GM19023 (cell line): Measurements from ENCODE around the gene SCML1.
"Not testable (repeated sequence)": the region's sequence is repeated elsewhere in the genome, so short reads cannot be mapped to it uniquely, and the experiment has no call there.

Experiments used
- ATAC-seq: cut with Tn5 transposase; IDR thresholded peaks from one replicate; pipeline ENCODE4 v1.9.1; 2021; ENCODE audit warnings: mild to moderate bottlenecking, moderate library complexity; ENCODE audit not compliant: unreplicated experiment

The SCML1 gene

GRCh38 chrX:17738737-17739535 is 1.6 kb downstream of the SCML1 start:
- no peak for ATAC-seq

- no peak for ATAC-seq
Observed at GRCh38 chrX:17740137-17741122, 3.1 kb downstream of the SCML1 start.

- ATAC-seq: no peak
Observed at GRCh38 chrX:17741123-17741511, 3.8 kb downstream of the SCML1 start.

GRCh38 chrX:17743913-17744312 is 6.6 kb downstream of the SCML1 start:
- no peak for ATAC-seq

GRCh38 chrX:17744896-17745523 is 7.7 kb downstream of the SCML1 start:
- no peak for ATAC-seq

- ATAC-seq: no peak
Observed at GRCh38 chrX:17747692-17748091, 10.4 kb downstream of the SCML1 start.

- no peak for ATAC-seq
Observed at GRCh38 chrX:17748684-17749083, 11.4 kb downstream of the SCML1 start.

- ATAC-seq: no peak
Observed at GRCh38 chrX:17750436-17750835, 13.1 kb downstream of the SCML1 start.

GRCh38 chrX:17758382-17758781 is 21.1 kb downstream of the SCML1 start:
- ATAC-seq: peak; percentile 67

GRCh38 chrX:17759990-17760389 is 22.7 kb downstream of the SCML1 start:
- no peak for ATAC-seq

- no peak for ATAC-seq
Observed at GRCh38 chrX:17767734-17768133, 30.4 kb downstream of the SCML1 start.

GRCh38 chrX:17768997-17769396 is 31.7 kb downstream of the SCML1 start:
- no peak for ATAC-seq

GRCh38 chrX:17769701-17770269 is 32.5 kb downstream of the SCML1 start:
- ATAC-seq: no peak

- ATAC-seq: no peak
Observed at GRCh38 chrX:17773221-17773876, 36.1 kb downstream of the SCML1 start.

GRCh38 chrX:17774053-17774452 is 36.8 kb downstream of the SCML1 start:
- no peak for ATAC-seq

- no peak for ATAC-seq
Observed at GRCh38 chrX:17778997-17779396, 41.7 kb downstream of the SCML1 start.

- no peak for ATAC-seq
Observed at GRCh38 chrX:17779434-17779833, 42.1 kb downstream of the SCML1 start.

- not testable (repeated sequence) for ATAC-seq
Observed at GRCh38 chrX:17786554-17787347, 49.5 kb downstream of the SCML1 start.

- ATAC-seq: no peak
Observed at GRCh38 chrX:17787557-17787956, 50.3 kb downstream of the SCML1 start.

GRCh38 chrX:17788439-17788838 is 51.1 kb downstream of the SCML1 start:
- no peak for ATAC-seq
